Duodenal mucosa (tissue), 2 donors: ENCODE results near the gene GRIN3A.
"Not testable (repeated sequence)": the region's sequence is repeated elsewhere in the genome, so short reads cannot be mapped to it uniquely, and the experiment has no call there.

Experiments used
- H3K27ac ChIP-seq: one replicate; pipeline ENCODE4 v1.7.0; 2013; ENCODE audit warnings: low read depth, low read length
- H3K27me3 ChIP-seq, 2 donors: one replicate each; pipeline ENCODE4 v1.7.0; 2013; ENCODE audit warnings: low read length in 2 of 2, control low read depth in 1 of 2; ENCODE audit not compliant: insufficient read depth in 2 of 2, control insufficient read depth in 1 of 2
- H3K36me3 ChIP-seq, 2 donors: one replicate each; pipeline ENCODE4 v1.7.0; 2013; ENCODE audit warnings: low read length in 2 of 2, control low read depth in 1 of 2; ENCODE audit not compliant: insufficient read depth in 2 of 2, control insufficient read depth in 1 of 2
- H3K4me1 ChIP-seq, 2 donors: one replicate each; pipeline ENCODE4 v1.7.0; 2013; ENCODE audit warnings: low read length in 2 of 2, control low read depth in 1 of 2; ENCODE audit not compliant: insufficient read depth in 2 of 2, control insufficient read depth in 1 of 2
- H3K4me3 ChIP-seq, 2 donors: one replicate each; pipeline ENCODE4 v1.7.0; 2013; ENCODE audit warnings: low read length in 2 of 2, low read depth in 1 of 2
- H3K9ac ChIP-seq, 2 donors: one replicate each; pipeline ENCODE4 v1.7.0; 2013; ENCODE audit warnings: low read length in 2 of 2, low read depth in 1 of 2
- H3K9me3 ChIP-seq, 2 donors: one replicate each; pipeline ENCODE4 v1.7.0; 2013; ENCODE audit warnings: low read length in 2 of 2, control low read depth in 1 of 2; ENCODE audit not compliant: control insufficient read depth in 1 of 2

The GRIN3A gene

DNA sequence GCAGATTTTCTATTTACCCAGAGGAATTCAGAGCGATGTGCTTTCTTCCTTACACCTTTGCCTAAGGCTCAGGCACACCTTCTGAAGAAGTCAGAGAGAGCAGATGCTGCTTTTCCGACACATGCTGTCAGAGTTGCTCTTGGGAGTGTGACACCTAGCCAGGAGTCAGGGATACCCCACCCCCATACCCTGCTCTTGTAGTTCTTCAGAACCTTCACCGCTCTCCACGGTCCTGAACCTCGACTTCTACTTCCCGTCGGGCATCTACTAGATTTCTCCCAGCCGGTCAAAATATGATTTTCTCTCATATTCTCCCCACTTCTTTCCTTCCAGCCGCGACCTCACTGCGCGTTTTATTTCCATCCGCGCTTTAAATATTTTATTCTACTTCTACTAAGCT, 1.7 kb downstream of the GRIN3A start:
- Histone ChIP-seq H3K4me1 (peaks cover 0 to 6% of the 10 kb centered on the region in 2 donors), H3K27me3 (peaks cover 37 to 57% of the 10 kb centered on the region in 2 donors), H3K4me3 (no peak overlapping the region), H3K27ac (no peak overlapping the region), H3K9ac (no peak overlapping the region), H3K9me3 (no peaks in the 10 kb centered on the region), H3K36me3 (no peaks in the 10 kb centered on the region)

DNA sequence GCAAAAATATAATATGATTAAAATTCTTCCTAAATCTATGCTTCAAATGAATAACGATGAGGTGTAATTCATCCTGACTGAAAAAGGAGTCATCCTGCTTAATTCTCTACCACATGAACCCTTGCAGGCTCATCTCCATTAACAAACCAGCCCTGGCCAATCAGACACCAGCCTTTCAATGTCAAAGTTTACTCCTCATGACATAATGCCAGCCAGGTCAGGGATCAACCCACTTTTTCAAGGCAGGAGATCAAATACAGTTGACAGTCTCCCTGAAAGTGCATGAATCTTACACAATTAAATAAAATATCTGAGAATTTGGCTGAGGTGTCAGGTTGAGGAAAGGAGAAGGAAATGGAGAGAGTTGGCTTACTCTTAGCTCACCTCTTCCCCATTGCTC, 7.0 kb downstream of the GRIN3A start:
- Histone ChIP-seq H3K9ac (no peak overlapping the region), H3K9me3 (no peaks in the 10 kb centered on the region), H3K4me3 (no peak overlapping the region), H3K27me3 (peaks cover 2 to 22% of the 10 kb centered on the region in 2 donors), H3K4me1 (no peaks in the 10 kb centered on the region), H3K36me3 (no peaks in the 10 kb centered on the region), H3K27ac (no peak overlapping the region)

DNA sequence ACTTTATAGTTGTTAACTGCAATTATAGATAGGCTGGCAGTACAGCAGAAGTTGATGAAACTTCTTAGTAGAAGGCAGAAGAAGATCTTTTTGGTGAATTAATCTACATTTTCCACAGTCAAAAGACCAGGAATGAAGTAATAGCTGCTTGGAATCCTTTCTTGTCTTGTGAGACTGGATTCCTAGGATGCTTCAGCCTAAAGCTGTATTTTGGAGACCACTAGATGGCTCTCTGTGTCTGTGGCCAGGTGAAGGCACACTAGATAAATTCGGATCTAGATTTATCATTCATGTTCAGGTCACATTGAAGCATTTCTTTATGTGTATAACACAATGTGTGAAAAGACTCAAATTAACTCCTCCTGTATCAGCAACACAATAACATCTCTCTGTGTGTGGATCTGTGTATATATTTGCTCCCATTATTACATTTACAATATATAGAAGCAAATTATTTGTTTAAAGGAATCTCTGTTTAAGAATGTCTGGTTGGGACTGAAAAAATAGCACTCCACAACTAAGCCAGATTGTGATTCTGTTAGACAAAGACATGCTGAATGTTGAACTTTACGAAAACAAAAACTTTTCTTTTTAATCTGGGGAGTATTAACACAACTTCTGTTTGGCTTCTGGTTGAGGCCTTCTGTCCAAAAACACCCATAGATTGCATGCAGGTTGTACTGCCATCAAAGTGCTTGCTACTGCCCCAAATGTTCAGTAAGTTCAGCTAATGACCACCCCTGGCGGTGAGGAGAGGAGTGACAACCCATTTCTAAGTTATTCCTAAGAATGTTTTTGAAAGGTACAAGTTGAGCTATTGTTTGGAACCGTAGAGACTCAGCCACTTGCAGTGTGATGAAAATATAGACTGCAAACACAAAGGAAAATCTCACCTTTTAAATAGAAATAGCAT, 10.6 kb downstream of the GRIN3A start:
- H3K4me3 ChIP-seq = no peak overlapping the region
- H3K27ac ChIP-seq = no peak overlapping the region
- H3K4me1 ChIP-seq = no peaks in the 10 kb centered on the region
- no peak overlapping the region for H3K9ac ChIP-seq
- H3K36me3 ChIP-seq = no peaks in the 10 kb centered on the region
- H3K9me3 ChIP-seq = no peaks in the 10 kb centered on the region
- peaks cover 0 to 6% of the 10 kb centered on the region in 2 donors for H3K27me3 ChIP-seq

DNA sequence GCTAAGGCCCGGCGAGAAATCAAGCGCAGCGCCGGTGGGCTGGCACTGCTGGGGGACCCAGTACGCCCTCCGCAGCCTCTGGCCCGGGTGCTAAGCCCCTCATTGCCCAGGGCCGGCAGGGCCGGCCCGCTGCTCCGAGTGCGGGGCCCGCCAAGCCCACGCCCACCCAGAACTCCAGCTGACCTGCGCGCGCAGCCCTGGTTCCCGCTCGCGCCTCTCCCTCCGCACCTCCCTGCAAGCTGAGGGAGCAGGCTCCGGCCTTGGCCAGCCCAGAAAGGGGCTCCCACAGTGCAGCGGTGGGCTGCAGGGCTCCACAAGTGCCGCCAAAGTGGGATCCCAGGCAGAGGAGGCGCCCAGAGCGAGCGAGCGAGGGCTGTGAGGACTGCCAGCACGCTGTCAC, 14.2 kb downstream of the GRIN3A start:
- not testable (repeated sequence) for H3K4me3 ChIP-seq, H3K9me3 ChIP-seq, H3K9ac ChIP-seq, H3K27ac ChIP-seq, H3K27me3 ChIP-seq, H3K36me3 ChIP-seq, H3K4me1 ChIP-seq

DNA sequence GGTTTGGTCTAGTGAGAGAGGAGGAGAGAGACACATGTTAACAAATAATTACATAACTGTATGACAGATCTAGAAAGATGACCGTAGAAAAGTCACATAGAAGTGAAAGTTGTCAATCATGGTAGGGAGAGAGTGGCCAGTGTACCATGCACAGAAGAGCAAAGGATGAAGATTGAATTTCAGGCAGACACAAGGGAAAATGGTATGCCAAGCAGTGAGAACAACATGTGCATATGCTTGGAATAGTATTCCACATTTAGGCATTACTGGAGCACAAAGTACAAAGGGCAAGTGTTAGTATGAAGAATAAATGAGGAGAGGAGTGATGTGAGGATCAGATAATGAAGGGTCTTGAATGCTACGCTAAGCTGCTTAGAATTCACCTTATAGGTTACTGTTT, 20.3 kb downstream of the GRIN3A start:
- H3K27me3 ChIP-seq = no peaks in the 10 kb centered on the region
- H3K4me3 ChIP-seq = no peak overlapping the region

DNA sequence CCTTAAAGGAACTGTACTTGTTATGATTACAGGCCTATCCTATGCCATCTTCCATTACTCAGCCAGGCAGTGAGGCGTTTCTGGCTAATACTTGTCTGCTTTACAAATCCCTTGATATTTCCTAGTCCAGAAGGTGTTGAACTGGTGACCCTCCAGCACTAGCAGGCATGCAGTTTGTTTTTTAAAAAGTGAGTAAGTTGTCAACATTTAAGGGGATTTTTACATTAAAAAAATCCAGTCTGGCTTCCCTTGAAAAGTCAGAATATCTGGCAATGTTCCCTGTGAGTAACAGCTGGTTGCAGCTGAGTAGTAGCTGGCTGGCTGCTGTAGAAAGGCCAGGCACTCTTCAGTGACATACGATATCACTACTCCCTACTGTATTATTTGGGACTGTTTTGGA, 21.8 kb downstream of the GRIN3A start:
- no peak overlapping the region for H3K4me3 ChIP-seq
- no peaks in the 10 kb centered on the region for H3K27me3 ChIP-seq
- H3K9ac ChIP-seq = no peak overlapping the region
- no peaks in the 10 kb centered on the region for H3K9me3 ChIP-seq
- H3K27ac ChIP-seq = no peak overlapping the region
- no peaks in the 10 kb centered on the region for H3K4me1 ChIP-seq
- H3K36me3 ChIP-seq = no peaks in the 10 kb centered on the region

More for the DNA sequence above, 20.3 kb downstream of the GRIN3A start:
- Histone ChIP-seq H3K36me3 (no peaks in the 10 kb centered on the region), H3K27ac (no peak overlapping the region), H3K9me3 (no peaks in the 10 kb centered on the region), H3K9ac (no peak overlapping the region), H3K4me1 (no peaks in the 10 kb centered on the region)

DNA sequence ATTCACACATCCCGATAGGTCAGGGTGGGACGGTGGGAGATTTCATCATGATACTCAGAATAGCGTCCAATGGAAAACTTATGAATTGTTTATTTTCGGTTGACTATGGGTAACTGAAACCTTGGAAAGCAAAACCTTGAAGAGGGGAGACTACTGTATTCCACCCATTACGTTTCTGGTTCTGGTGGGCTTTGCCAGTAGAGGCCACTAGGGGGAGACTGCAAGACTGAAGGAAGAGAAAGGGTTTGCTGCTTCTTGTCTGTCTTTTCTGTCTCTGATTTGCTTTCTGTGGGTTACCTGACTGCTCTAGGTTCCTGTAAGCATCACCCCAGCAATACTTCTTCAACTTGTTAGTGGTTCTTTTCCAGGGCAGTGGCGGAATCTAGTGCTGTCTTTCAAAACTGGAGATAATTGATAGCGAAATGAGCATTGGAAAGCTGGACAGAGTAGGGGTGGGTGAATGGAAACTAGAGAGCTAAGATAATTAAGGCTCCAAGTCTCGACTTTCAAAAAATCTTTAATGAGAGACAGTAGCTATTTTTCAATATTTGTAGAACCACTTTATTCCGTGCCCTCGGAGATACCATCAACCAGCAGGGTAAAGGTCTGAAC, 27.0 kb downstream of the GRIN3A start:
- no peak overlapping the region for H3K27ac ChIP-seq
- H3K9me3 ChIP-seq = no peaks in the 10 kb centered on the region
- no peak overlapping the region for H3K9ac ChIP-seq
- H3K36me3 ChIP-seq = no peaks in the 10 kb centered on the region
- no peak overlapping the region for H3K4me3 ChIP-seq
- H3K4me1 ChIP-seq = peaks cover 0 to 6% of the 10 kb centered on the region in 2 donors
- H3K27me3 ChIP-seq = no peaks in the 10 kb centered on the region

DNA sequence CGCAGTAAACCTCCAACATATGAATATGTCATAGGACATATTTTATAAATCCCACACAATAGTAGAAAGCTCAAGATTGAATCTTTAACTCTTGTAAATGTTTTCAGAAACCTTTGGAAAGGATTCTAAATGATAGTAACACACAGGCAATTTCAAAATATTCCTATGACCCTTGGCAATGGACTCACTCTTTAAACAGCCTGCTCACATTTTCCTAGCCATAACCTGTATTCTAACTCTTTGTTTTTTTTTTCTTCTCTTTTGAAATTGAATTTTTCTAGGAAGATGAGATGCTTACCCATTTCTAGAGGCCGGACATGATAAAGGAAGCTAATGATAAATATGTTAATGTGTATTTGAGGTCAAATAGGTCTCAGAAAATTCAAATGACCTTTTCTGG, 29.6 kb downstream of the GRIN3A start:
- Histone ChIP-seq H3K9ac (no peak overlapping the region), H3K27ac (no peak overlapping the region), H3K4me3 (no peak overlapping the region), H3K9me3 (no peaks in the 10 kb centered on the region), H3K27me3 (no peaks in the 10 kb centered on the region), H3K36me3 (no peaks in the 10 kb centered on the region), H3K4me1 (peaks cover 6 to 12% of the 10 kb centered on the region in 2 donors)

DNA sequence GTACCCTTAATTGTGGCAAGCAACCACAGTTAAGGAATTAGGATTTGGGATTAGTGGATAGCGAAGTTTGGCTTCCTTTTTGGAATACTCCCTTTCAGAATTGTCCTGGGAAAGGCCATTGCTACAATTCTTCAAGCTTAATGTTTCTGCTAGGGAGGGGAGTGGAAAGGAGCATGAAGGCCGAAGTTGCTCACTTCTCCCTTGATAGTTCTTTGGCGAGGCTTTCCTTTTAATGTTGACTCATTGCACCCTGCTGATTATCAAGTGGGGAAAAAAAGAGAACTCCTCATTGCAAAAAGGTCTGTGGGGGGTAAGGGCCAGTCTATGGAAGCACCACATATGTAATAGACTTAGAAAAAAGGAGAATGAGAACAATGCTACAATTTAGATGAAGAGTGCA, 30.7 kb downstream of the GRIN3A start:
- no peak overlapping the region for H3K27ac ChIP-seq

DNA sequence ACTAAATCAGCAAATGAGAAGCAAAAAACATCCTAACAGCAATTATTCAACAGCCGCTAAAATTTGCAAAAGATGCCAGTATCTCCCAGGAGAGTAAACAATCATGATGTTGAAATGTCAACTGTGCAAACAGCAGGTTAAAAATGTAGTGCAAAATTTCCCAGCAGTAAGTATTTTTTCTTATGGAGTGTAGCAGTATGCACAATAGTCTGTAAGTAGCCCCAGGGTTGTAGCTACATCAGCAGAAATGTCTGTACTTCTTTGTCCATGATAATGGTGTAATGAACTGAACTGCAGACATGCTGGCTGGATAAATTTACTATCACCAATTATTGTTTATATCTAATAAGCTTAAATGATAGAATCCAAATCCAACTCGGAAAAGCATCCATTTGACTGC, 31.4 kb downstream of the GRIN3A start:
- no peak overlapping the region for H3K27ac ChIP-seq

More for the DNA sequence above, 30.7 kb downstream of the GRIN3A start:
- Histone ChIP-seq H3K27me3 (no peaks in the 10 kb centered on the region), H3K9me3 (no peaks in the 10 kb centered on the region), H3K4me3 (no peak overlapping the region), H3K4me1 (peaks cover 6 to 12% of the 10 kb centered on the region in 2 donors), H3K9ac (no peak overlapping the region), H3K36me3 (no peaks in the 10 kb centered on the region)

More for the DNA sequence above, 31.4 kb downstream of the GRIN3A start:
- H3K4me3 ChIP-seq = no peak overlapping the region
- H3K9me3 ChIP-seq = no peaks in the 10 kb centered on the region
- no peak overlapping the region for H3K9ac ChIP-seq
- peaks cover 6 to 12% of the 10 kb centered on the region in 2 donors for H3K4me1 ChIP-seq
- H3K27me3 ChIP-seq = no peaks in the 10 kb centered on the region
- H3K36me3 ChIP-seq = no peaks in the 10 kb centered on the region
